Muscle of leg (tissue), 16 donors: ENCODE measurements around the gene HGF. TPM values are rescaled to one million over a fixed set of nuclear protein-coding genes. Genes with fewer than 3 reads are reported as not detected.
"Not testable (repeated sequence)": the region's sequence is repeated elsewhere in the genome, so short reads cannot be mapped to it uniquely, and the experiment has no call there.

Experiments
- DNase-seq: peaks from one replicate; pipeline ENCODE4 v3.0.0; 2013
- H3K27ac ChIP-seq: one replicate; pipeline ENCODE4 v1.5.1; 2013; ENCODE audit warnings: mild to moderate bottlenecking, low read length, control low read depth
- H3K27me3 ChIP-seq: one replicate; pipeline ENCODE4 v1.6.1; 2013; ENCODE audit warnings: low read length; ENCODE audit not compliant: control insufficient read depth, insufficient read depth
- H3K36me3 ChIP-seq: one replicate; pipeline ENCODE4 v1.6.1; 2013; ENCODE audit warnings: low read length; ENCODE audit not compliant: control insufficient read depth, insufficient read depth
- H3K4me1 ChIP-seq: one replicate; pipeline ENCODE4 v1.6.1; 2013; ENCODE audit warnings: low read length; ENCODE audit not compliant: control insufficient read depth, insufficient read depth
- H3K4me3 ChIP-seq: one replicate; pipeline ENCODE4 v1.5.1; 2013; ENCODE audit warnings: low read length, control low read depth
- H3K9me3 ChIP-seq: replicated peaks from 2 replicates; pipeline ENCODE4 v1.6.1; 2013; ENCODE audit warnings: low read depth, low read length; ENCODE audit not compliant: control insufficient read depth
- WGBS: methylation state at CpG from one replicate; pipeline ENCODE4 v1.1.5; 2013; ENCODE audit warnings: missing lambda C conversion rate; ENCODE audit not compliant: insufficient coverage; 5-methylcytosine and 5-hydroxymethylcytosine counted together
- long read RNA-seq, 11 donors: transcript quantifications; one replicate each; lab custom pipeline, GENCODE V29; 2026
- polyA plus RNA-seq, 8 donors: library from polyadenylated mRNA; unstranded; fragments of 120-200 nt; gene quantifications; one replicate each; pipeline versions ENCODE4 v1.2.1 to v1.2.3, GENCODE V29; 2013; ENCODE audit warnings: inconsistent platforms in 1 of 8, low replicate concordance in 1 of 8; ENCODE audit not compliant: insufficient read length in 8 of 8, insufficient read depth in 1 of 8
- total RNA-seq: library from RNA; stranded (reverse); fragments of 120-200 nt; gene quantifications from one replicate; pipeline ENCODE4 v1.2.4, GENCODE V29; 2013

Gene HGF
- total RNA-seq, result 6.0 TPM
- 1 to 10 TPM; 2.8 to 7.5 (median 5.2) TPM for polyA plus RNA-seq
- long read RNA-seq, donor 1, result 0 reads
- long read RNA-seq, donor 2, result 0 reads
- long read RNA-seq, donor 3, partial matches to known transcripts, result 0 of 1 reads
- long read RNA-seq, donor 3, other reads (novel, unspliced or antisense), result 0 of 1 reads
- long read RNA-seq, donor 4, partial matches to known transcripts, result 0 of 2 reads
- long read RNA-seq, donor 4, other reads (novel, unspliced or antisense), result 0 of 2 reads
- long read RNA-seq, donor 5, full-length matches to known transcripts, result 2 of 2 reads
- long read RNA-seq, donor 5, partial matches to known transcripts, result 0 of 2 reads
- long read RNA-seq, donor 5, other reads (novel, unspliced or antisense), result 0 of 2 reads
- long read RNA-seq, donor 6, full-length matches to known transcripts, result 2 of 2 reads
- long read RNA-seq, donor 6, partial matches to known transcripts, result 0 of 2 reads
- long read RNA-seq, donor 6, other reads (novel, unspliced or antisense), result 0 of 2 reads
- long read RNA-seq, donor 7, result 0 reads
- long read RNA-seq, donor 8, full-length matches to known transcripts, result 2 of 2 reads
- long read RNA-seq, donor 8, partial matches to known transcripts, result 0 of 2 reads
- long read RNA-seq, donor 8, other reads (novel, unspliced or antisense), result 0 of 2 reads
- long read RNA-seq, donor 9, result 0 reads
- long read RNA-seq, donor 10, full-length matches to known transcripts, result 1 of 1 reads
- long read RNA-seq, donor 10, partial matches to known transcripts, result 0 of 1 reads
- long read RNA-seq, donor 10, other reads (novel, unspliced or antisense), result 0 of 1 reads
- long read RNA-seq, donor 11, result 0 reads

- H3K36me3 ChIP-seq, result no peaks in the 10 kb centered on the region
- peak within 1 kb of the TSS; percentile 83 for H3K27ac ChIP-seq
- no peaks in the 10 kb centered on the region for H3K27me3 ChIP-seq
- H3K4me1 ChIP-seq, result peaks cover 5% of the 10 kb centered on the region
- WGBS, result 20% methylated on average over 8 of the region's 15 CpGs
- H3K4me3 ChIP-seq, result peak within 1 kb of the TSS; percentile 48
- H3K9me3 ChIP-seq, result no peaks in the 10 kb centered on the region
- DNase-seq, result peak; percentile 92
Observed at GRCh38 chr7:81769891-81770727, at the start of gene HGF. Gene HGF, minus strand, starts transcription at chr7:81770047. Its CDS starts 76 bp downstream, at chr7:81769971.

GRCh38 chr7:81816312-81816711, 46.5 kb upstream of the HGF start:
- no peak overlapping the region for H3K4me3 ChIP-seq
- no peaks in the 10 kb centered on the region for H3K9me3 ChIP-seq
- DNase-seq, result no peak
- H3K4me1 ChIP-seq, result no peaks in the 10 kb centered on the region
- no peaks in the 10 kb centered on the region for H3K36me3 ChIP-seq
- WGBS, result no CpG with 5 or more reads among the region's 3 CpGs
- no peak overlapping the region for H3K27ac ChIP-seq
- no peaks in the 10 kb centered on the region for H3K27me3 ChIP-seq

GRCh38 chr7:81812866-81813476, 43.1 kb upstream of the HGF start:
- no CpG with 5 or more reads among the region's 3 CpGs for WGBS
- H3K27me3 ChIP-seq, DNase-seq: not testable (repeated sequence)

GRCh38 chr7:81811956-81812865, 42.4 kb upstream of the HGF start:
- no CpG with 5 or more reads among the region's 5 CpGs for WGBS
- no peaks in the 10 kb centered on the region for H3K4me1 ChIP-seq
- no peaks in the 10 kb centered on the region for H3K9me3 ChIP-seq
- H3K27me3 ChIP-seq, result no peaks in the 10 kb centered on the region
- H3K27ac ChIP-seq, result no peak overlapping the region
- no peaks in the 10 kb centered on the region for H3K36me3 ChIP-seq
- no peak for DNase-seq
- no peak overlapping the region for H3K4me3 ChIP-seq

More at GRCh38 chr7:81812866-81813476, 43.1 kb upstream of the HGF start:
- not testable (repeated sequence) for H3K9me3 ChIP-seq, H3K36me3 ChIP-seq, H3K4me1 ChIP-seq, H3K27ac ChIP-seq, H3K4me3 ChIP-seq

DNA sequence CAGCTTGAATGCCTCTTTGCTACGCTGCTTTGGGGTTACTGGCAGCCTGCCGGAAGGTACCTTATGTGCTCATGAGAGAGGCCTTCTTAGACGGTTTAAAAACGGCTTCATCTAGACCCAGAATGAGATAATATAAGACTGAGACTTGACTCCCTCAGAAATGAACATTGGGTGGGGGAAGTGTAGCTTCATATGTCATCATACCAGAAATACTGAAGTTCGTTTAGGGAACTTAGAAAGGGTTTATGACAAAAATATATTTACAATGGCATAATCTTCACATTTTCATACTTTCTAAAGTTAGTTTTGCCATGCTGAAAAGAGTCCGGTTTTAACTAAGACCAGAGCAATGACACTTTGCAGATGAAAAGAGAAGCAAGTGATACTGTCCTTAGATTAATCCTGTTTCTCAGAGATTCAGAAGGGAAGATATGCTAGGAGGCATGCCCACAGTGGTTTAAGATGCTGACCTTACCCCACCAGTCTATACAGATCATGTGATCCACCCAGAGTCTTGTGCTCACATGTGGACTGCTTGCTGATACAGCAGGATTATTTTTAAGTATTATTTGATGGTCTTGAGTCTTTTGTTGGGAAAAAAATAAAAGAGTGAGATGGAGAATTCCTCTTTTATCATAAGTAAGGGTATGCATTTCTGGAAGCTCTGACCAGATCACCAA, 40.8 kb upstream of the HGF start:
- no peaks in the 10 kb centered on the region for H3K36me3 ChIP-seq
- H3K27me3 ChIP-seq, result no peaks in the 10 kb centered on the region
- DNase-seq, result peak; percentile 58
- no peaks in the 10 kb centered on the region for H3K4me1 ChIP-seq
- no peaks in the 10 kb centered on the region for H3K9me3 ChIP-seq
- H3K4me3 ChIP-seq, result no peak overlapping the region
- peak overlapping the region; percentile 21 for H3K27ac ChIP-seq
- no CpG with 5 or more reads among the region's 6 CpGs for WGBS

DNA sequence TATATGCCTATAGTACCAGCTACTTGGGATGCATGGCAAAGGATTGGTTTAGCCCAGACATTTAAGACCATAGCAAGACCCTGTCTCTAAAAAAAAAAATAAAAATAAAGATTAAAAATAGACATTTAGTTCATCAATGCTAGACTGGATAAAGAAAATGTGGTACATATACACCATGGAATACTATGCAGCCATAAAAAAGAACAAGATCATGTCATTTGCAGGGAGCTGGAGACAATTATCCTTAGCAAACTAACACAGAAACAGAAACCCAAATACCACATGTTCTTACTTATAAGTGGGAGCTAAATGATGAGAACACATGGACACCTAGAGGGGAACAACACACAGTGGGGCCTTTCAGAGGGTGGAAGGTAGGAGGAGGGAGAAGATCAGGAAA, 38.5 kb upstream of the HGF start:
- H3K4me3 ChIP-seq, H3K36me3 ChIP-seq, H3K4me1 ChIP-seq, H3K9me3 ChIP-seq, DNase-seq, H3K27ac ChIP-seq, H3K27me3 ChIP-seq: not testable (repeated sequence)

DNA sequence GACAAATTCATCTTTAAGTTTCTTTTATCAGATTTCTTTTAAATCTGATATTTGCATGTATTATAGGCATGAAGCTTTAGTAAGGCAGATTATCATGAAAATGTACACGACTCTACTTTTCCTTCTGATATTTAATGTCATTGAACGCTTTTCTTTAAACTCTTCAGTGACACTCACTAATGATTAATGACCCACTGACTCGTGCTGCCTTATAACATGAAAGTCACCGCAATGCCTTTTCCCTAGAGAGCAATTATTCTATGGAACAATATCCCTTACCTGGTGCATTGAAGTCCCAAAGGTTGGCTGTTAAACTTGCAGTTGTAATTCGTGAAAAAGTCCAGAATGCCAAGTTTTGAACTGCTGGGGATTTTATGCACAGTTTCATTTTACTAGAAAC, 33.4 kb upstream of the HGF start:
- Histone ChIP-seq H3K9me3 (no peaks in the 10 kb centered on the region), H3K4me3 (no peak overlapping the region), H3K4me1 (no peaks in the 10 kb centered on the region), H3K27me3 (no peaks in the 10 kb centered on the region), H3K27ac (no peak overlapping the region), H3K36me3 (no peaks in the 10 kb centered on the region)
- WGBS, result 6% methylated on average over 3 of the region's 5 CpGs
- no peak for DNase-seq

- Histone ChIP-seq H3K9me3 (no peaks in the 10 kb centered on the region), H3K27me3 (no peaks in the 10 kb centered on the region), H3K27ac (no peak overlapping the region), H3K36me3 (no peaks in the 10 kb centered on the region), H3K4me3 (no peak overlapping the region), H3K4me1 (no peaks in the 10 kb centered on the region)
- no CpG with 5 or more reads among the region's 1 CpG for WGBS
- no peak for DNase-seq
Observed at GRCh38 chr7:81802251-81802650, 32.4 kb upstream of the HGF start.
